Ishikawa (cell line): ENCODE measurements around the gene TBC1D22A.

Experiments used
- CREB1 ChIP-seq: IDR thresholded peaks from 2 replicates; pipeline ENCODE4 v1.6.1; 2012; ENCODE audit warnings: low read depth
- EGR1 ChIP-seq: IDR thresholded peaks from 2 replicates; pipeline ENCODE4 v1.6.1; 2012
- EP300 ChIP-seq: IDR thresholded peaks from 2 replicates; pipeline ENCODE4 v1.6.1; 2012; ENCODE audit warnings: borderline replicate concordance
- FOXM1 ChIP-seq: IDR thresholded peaks from 2 replicates; pipeline ENCODE4 v1.6.1; 2012; ENCODE audit warnings: low read depth, borderline replicate concordance
- NFIC ChIP-seq: IDR thresholded peaks from 2 replicates; pipeline ENCODE4 v1.6.1; 2012
- RAD21 ChIP-seq: IDR thresholded peaks from 2 replicates; pipeline ENCODE4 v1.6.1; 2012; ENCODE audit warnings: low read depth
- REST ChIP-seq: IDR thresholded peaks from 2 replicates; pipeline ENCODE4 v1.6.1; 2012; ENCODE audit warnings: low read depth, mild to moderate bottlenecking
- TAF1 ChIP-seq: IDR thresholded peaks from 2 replicates; pipeline ENCODE4 v1.6.1; 2012; ENCODE audit warnings: low read depth, mild to moderate bottlenecking
- TCF12 ChIP-seq: IDR thresholded peaks from 2 replicates; pipeline ENCODE4 v1.6.1; 2012; ENCODE audit warnings: low read depth
- TEAD4 ChIP-seq: IDR thresholded peaks from 2 replicates; pipeline ENCODE4 v1.6.1; 2012
- YY1 ChIP-seq: IDR thresholded peaks from 2 replicates; pipeline ENCODE4 v1.6.1; 2012; ENCODE audit warnings: low read depth
- ZBTB7A ChIP-seq: IDR thresholded peaks from 2 replicates; pipeline ENCODE4 v1.6.1; 2012; ENCODE audit warnings: low read depth
- TF ChIP-seq, protein P1 (sequence below): IDR thresholded peaks from 2 replicates; pipeline ENCODE4 v1.6.1; 2012
- TF ChIP-seq, protein P2 (sequence below): IDR thresholded peaks from 2 replicates; pipeline ENCODE4 v1.6.1; 2012

DNA sequence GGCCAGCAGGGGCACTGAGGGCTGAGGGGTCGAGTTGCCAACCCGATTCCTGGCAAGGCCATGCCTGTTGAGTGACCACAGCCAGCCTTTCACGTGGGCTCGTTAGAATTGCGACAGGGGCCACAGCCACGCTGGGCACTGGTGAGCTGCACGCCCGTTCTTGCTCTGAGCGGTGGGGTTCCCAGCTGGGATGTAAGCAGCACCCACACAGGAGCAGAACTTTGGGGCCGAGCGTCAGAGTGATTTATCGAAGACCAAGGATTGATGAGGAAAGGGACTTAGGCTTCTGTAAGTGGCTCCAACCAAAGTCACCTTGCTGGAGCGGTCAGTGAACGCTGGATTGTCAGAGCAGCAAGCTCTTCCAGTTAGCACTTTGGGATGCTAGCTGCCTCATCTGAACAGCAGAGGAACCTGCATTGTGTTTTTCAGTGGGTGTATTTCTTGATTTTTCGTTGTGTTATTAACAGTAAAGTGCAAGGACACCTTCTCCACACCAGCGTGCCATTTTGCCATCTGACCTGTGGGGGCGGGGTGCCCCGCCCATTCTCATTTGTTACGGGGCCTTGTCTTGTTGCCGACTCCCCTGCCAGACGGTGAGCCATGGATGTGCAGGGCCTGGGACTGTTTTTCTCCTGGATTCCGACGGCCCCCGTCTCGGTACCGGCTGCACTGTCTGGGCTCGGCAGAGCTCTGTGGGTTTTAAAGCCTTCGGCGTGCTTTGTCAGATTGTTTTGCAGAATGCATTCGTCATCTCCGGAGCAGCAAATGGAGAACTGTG lies 202.5 kb downstream of the TBC1D22A start:
- TF ChIP-seq ZBTB7A = no peak
- TF ChIP-seq, protein P1, sequence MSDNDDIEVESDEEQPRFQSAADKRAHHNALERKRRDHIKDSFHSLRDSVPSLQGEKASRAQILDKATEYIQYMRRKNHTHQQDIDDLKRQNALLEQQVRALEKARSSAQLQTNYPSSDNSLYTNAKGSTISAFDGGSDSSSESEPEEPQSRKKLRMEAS = no peak
- TF ChIP-seq TCF12 = no peak
- no peak for TF ChIP-seq YY1
- no peak for TF ChIP-seq TEAD4
- TF ChIP-seq EP300 = no peak
- no peak for TF ChIP-seq REST
- TF ChIP-seq NFIC = no peak
- TF ChIP-seq CREB1 = no peak
- no peak for TF ChIP-seq TAF1
- no peak for TF ChIP-seq EGR1
- TF ChIP-seq, protein P2, sequence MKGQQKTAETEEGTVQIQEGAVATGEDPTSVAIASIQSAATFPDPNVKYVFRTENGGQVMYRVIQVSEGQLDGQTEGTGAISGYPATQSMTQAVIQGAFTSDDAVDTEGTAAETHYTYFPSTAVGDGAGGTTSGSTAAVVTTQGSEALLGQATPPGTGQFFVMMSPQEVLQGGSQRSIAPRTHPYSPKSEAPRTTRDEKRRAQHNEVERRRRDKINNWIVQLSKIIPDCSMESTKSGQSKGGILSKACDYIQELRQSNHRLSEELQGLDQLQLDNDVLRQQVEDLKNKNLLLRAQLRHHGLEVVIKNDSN = no peak
- no peak for TF ChIP-seq FOXM1
- TF ChIP-seq RAD21 = no peak
